Mesenchymal stem cell (in vitro differentiated cells and primary cell): ENCODE results near the gene IGF2BP2.

Experiments
- DNase-seq: peaks from one replicate; pipeline ENCODE4 v3.0.0-alpha.2; 2013
- H2AFZ ChIP-seq: one replicate; pipeline ENCODE4 v1.6.1; 2013; ENCODE audit warnings: low read depth, mild to moderate bottlenecking, control low read depth, inconsistent platforms, low read length, moderate library complexity
- H2AK5ac ChIP-seq: 2 replicates; pipeline ENCODE4 v1.6.1; 2013; ENCODE audit warnings: low read length, moderate library complexity, mild to moderate bottlenecking, inconsistent platforms; ENCODE audit not compliant: severe bottlenecking
- H2BK120ac ChIP-seq: one replicate; pipeline ENCODE4 v1.6.1; 2013; ENCODE audit warnings: low read depth, mild to moderate bottlenecking, inconsistent platforms, low read length, moderate library complexity
- H2BK12ac ChIP-seq, 2 experiments: one replicate each; pipeline ENCODE4 v1.6.1; 2013; ENCODE audit warnings: inconsistent platforms in 2 of 2, low read length in 2 of 2, mild to moderate bottlenecking in 2 of 2, moderate library complexity in 2 of 2, control low read depth in 1 of 2
- H2BK15ac ChIP-seq: one replicate; pipeline ENCODE4 v1.6.1; 2013; ENCODE audit warnings: mild to moderate bottlenecking, low read depth, inconsistent platforms; ENCODE audit not compliant: poor library complexity, severe bottlenecking
- H2BK5ac ChIP-seq: 2 replicates; pipeline ENCODE4 v1.6.1; 2013; ENCODE audit warnings: low read depth, mild to moderate bottlenecking, low read length, control low read depth, inconsistent platforms; ENCODE audit not compliant: poor library complexity, severe bottlenecking
- H3K14ac ChIP-seq, 2 experiments: one replicate each; pipeline ENCODE4 v1.6.1; 2013; ENCODE audit warnings: inconsistent platforms in 2 of 2, low read length in 2 of 2, control low read depth in 1 of 2, mild to moderate bottlenecking in 1 of 2, moderate library complexity in 1 of 2
- H3K18ac ChIP-seq, 2 experiments: one replicate each; pipeline ENCODE4 v1.6.1; 2013; ENCODE audit warnings: inconsistent platforms in 2 of 2, low read length in 2 of 2, control low read depth in 1 of 2, low read depth in 1 of 2, mild to moderate bottlenecking in 1 of 2
- H3K23ac ChIP-seq, 2 experiments: one replicate each; pipeline ENCODE4 v1.6.1; 2013; ENCODE audit warnings: inconsistent platforms in 2 of 2, low read length in 2 of 2, mild to moderate bottlenecking in 2 of 2, moderate library complexity in 2 of 2, control low read depth in 1 of 2
- H3K27ac ChIP-seq: 2 replicates; pipeline ENCODE4 v1.5.1; 2013; ENCODE audit warnings: mild to moderate bottlenecking, moderate library complexity, low read length, control low read depth, inconsistent platforms; ENCODE audit not compliant: poor library complexity, severe bottlenecking
- H3K27me3 ChIP-seq, 2 experiments: 2 replicates each; pipeline versions ENCODE4 v1.6.1 to v1.7.0; 2013; ENCODE audit warnings: low read length in 2 of 2, mild to moderate bottlenecking in 2 of 2, moderate library complexity in 2 of 2, control low read depth in 1 of 2, inconsistent platforms in 1 of 2; ENCODE audit not compliant: control insufficient read depth in 1 of 2, insufficient read depth in 1 of 2
- H3K36me3 ChIP-seq, 2 experiments: 2 replicates each; pipeline versions ENCODE4 v1.6.1 to v1.7.0; 2013; ENCODE audit warnings: low read length in 2 of 2, control low read depth in 1 of 2, inconsistent platforms in 1 of 2, low read depth in 1 of 2, mild to moderate bottlenecking in 1 of 2; ENCODE audit not compliant: insufficient read depth in 2 of 2, control insufficient read depth in 1 of 2
- H3K4ac ChIP-seq, 2 experiments: one replicate each; pipeline ENCODE4 v1.6.1; 2013; ENCODE audit warnings: inconsistent platforms in 2 of 2, low read length in 2 of 2, mild to moderate bottlenecking in 2 of 2, moderate library complexity in 2 of 2, control low read depth in 1 of 2, low read depth in 1 of 2
- H3K4me1 ChIP-seq: 2 replicates; pipeline ENCODE4 v1.6.1; 2013; ENCODE audit warnings: low read depth, low read length, control low read depth; ENCODE audit not compliant: control insufficient read depth, insufficient read depth
- H3K4me2 ChIP-seq: 2 replicates; pipeline ENCODE4 v1.6.1; 2013; ENCODE audit warnings: low read length, mild to moderate bottlenecking, inconsistent platforms; ENCODE audit not compliant: poor library complexity, severe bottlenecking
- H3K4me3 ChIP-seq, 2 experiments: 2 replicates each; pipeline versions ENCODE4 v1.5.1 to v1.7.0; 2013; ENCODE audit warnings: low read length in 2 of 2, mild to moderate bottlenecking in 2 of 2, control low read depth in 1 of 2, low read depth in 1 of 2; ENCODE audit not compliant: insufficient read depth in 1 of 2
- H3K79me1 ChIP-seq: replicated peaks from 2 replicates; pipeline ENCODE4 v1.6.1; 2013; ENCODE audit warnings: mild to moderate bottlenecking, control low read depth, low read length, inconsistent platforms; ENCODE audit not compliant: poor library complexity, severe bottlenecking
- H3K9ac ChIP-seq: 2 replicates; pipeline ENCODE4 v1.7.0; 2013; ENCODE audit warnings: mild to moderate bottlenecking, low read length, moderate library complexity
- H3K9me3 ChIP-seq: 2 replicates; pipeline ENCODE4 v1.7.0; 2013; ENCODE audit warnings: mild to moderate bottlenecking, low read length; ENCODE audit not compliant: control insufficient read depth
- H4K8ac ChIP-seq: one replicate; pipeline ENCODE4 v1.6.1; 2013; ENCODE audit warnings: inconsistent platforms, mild to moderate bottlenecking, low read length, moderate library complexity
- H4K91ac ChIP-seq: one replicate; pipeline ENCODE4 v1.6.1; 2013; ENCODE audit warnings: mild to moderate bottlenecking, low read length, inconsistent platforms
- WGBS: methylation state at CpG from one replicate; pipeline ENCODE4 v1.1.7; 2013; ENCODE audit warnings: mixed read lengths; 5-methylcytosine and 5-hydroxymethylcytosine counted together

Gene IGF2BP2

DNA sequence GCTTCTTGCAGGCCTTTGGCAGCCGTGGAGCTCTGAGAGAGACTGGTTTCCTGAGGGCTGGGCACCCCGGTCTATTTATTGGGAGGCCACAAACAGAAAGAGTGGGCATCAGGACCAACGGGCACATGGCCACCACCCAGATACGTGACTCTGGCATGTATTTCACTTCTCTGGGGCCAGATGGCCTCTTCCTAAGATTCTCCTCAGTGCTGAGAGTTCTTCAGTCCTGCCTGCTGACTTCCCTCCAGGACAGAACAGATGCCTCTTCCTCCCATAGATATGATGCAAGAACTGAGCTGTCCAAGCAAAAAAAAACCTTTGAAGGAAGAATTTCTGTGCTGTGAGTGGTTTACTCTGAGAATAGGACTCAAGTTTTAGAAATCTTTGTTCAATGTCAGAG is 107.7 kb downstream of the IGF2BP2 start:
- Histone ChIP-seq H2AFZ (no peak overlapping the region), H3K79me1 (peaks cover 6% of the 10 kb centered on the region), H3K14ac (no peak overlapping the region), H2BK15ac (peak overlapping the region; percentile 82), H2AK5ac (peak overlapping the region; percentile 5), H3K27ac (peak overlapping the region; percentile 64), H3K4me1 (peaks cover 20% of the 10 kb centered on the region), H2BK12ac (peak overlapping the region in 1 of 2 experiments; percentile 7), H2BK5ac (no peak overlapping the region), H3K4me2 (no peak overlapping the region), H3K4me3 (no peak overlapping the region), H3K9me3 (no peaks in the 10 kb centered on the region), H3K27me3 (no peaks in the 10 kb centered on the region), H3K36me3 (peaks cover 0 to 4% of the 10 kb centered on the region in 2 experiments), H4K8ac (peak overlapping the region; percentile 62), H3K23ac (no peak overlapping the region), H3K18ac (peak overlapping the region; percentile 13 to 79), H3K9ac (peak overlapping the region; percentile 71), H3K4ac (peak overlapping the region in 1 of 2 experiments; percentile 49), H2BK120ac (no peak overlapping the region), H4K91ac (peak overlapping the region; percentile 15)
- WGBS: 65% methylated on average over 4 of the region's 4 CpGs
- peak; percentile 93 for DNase-seq

GRCh38 chr3:185716436-185717108 is 108.3 kb downstream of the IGF2BP2 start:
- Histone ChIP-seq H2AK5ac (no peak overlapping the region), H3K4me1 (peaks cover 21% of the 10 kb centered on the region), H2BK12ac (peak overlapping the region; percentile 7 to 23), H4K91ac (peak overlapping the region; percentile 15), H3K9me3 (no peaks in the 10 kb centered on the region), H4K8ac (peak overlapping the region; percentile 62), H3K4ac (peak overlapping the region in 1 of 2 experiments; percentile 49), H3K23ac (no peak overlapping the region), H3K4me2 (no peak overlapping the region), H2BK5ac (no peak overlapping the region), H3K36me3 (peaks cover 0 to 4% of the 10 kb centered on the region in 2 experiments), H3K9ac (peak overlapping the region; percentile 71), H3K79me1 (peaks cover 6% of the 10 kb centered on the region), H2AFZ (no peak overlapping the region), H3K27me3 (no peaks in the 10 kb centered on the region), H2BK120ac (no peak overlapping the region), H3K14ac (peak overlapping the region in 1 of 2 experiments; percentile 5), H2BK15ac (peak overlapping the region; percentile 82), H3K4me3 (no peak overlapping the region), H3K18ac (peak overlapping the region; percentile 13 to 79), H3K27ac (peak overlapping the region; percentile 64)
- WGBS: 65% methylated on average over 8 of the region's 8 CpGs
- no peak for DNase-seq

GRCh38 chr3:185715091-185715490 is 109.8 kb downstream of the IGF2BP2 start:
- Histone ChIP-seq H2BK5ac (no peak overlapping the region), H4K8ac (peak overlapping the region; percentile 79), H4K91ac (peak overlapping the region; percentile 94), H3K4me3 (no peak overlapping the region), H2BK15ac (peak overlapping the region; percentile 33), H2BK120ac (peak overlapping the region; percentile 54), H3K14ac (peak overlapping the region in 1 of 2 experiments; percentile 14), H2BK12ac (peak overlapping the region in 1 of 2 experiments; percentile 4), H2AK5ac (peak overlapping the region; percentile 47), H3K27me3 (no peaks in the 10 kb centered on the region), H3K9me3 (no peaks in the 10 kb centered on the region), H3K79me1 (peaks cover 6% of the 10 kb centered on the region), H3K36me3 (no peaks in the 10 kb centered on the region), H3K4ac (peak overlapping the region in 1 of 2 experiments; percentile 89), H3K18ac (peak overlapping the region in 1 of 2 experiments; percentile 73), H3K23ac (peak overlapping the region in 1 of 2 experiments; percentile 16), H3K27ac (peak overlapping the region; percentile 66), H3K9ac (no peak overlapping the region), H3K4me1 (peaks cover 27% of the 10 kb centered on the region), H3K4me2 (peak overlapping the region; percentile 7), H2AFZ (no peak overlapping the region)
- no peak for DNase-seq
- 43% methylated on average over 8 of the region's 8 CpGs for WGBS

GRCh38 chr3:185714085-185714484 is 110.8 kb downstream of the IGF2BP2 start:
- Histone ChIP-seq H3K4me3 (no peak overlapping the region), H3K18ac (no peak overlapping the region), H3K14ac (no peak overlapping the region), H3K4ac (no peak overlapping the region), H4K91ac (no peak overlapping the region), H3K27ac (no peak overlapping the region), H3K9me3 (no peaks in the 10 kb centered on the region), H3K79me1 (peaks cover 7% of the 10 kb centered on the region), H2BK5ac (no peak overlapping the region), H3K4me1 (peaks cover 28% of the 10 kb centered on the region), H4K8ac (no peak overlapping the region), H3K36me3 (no peaks in the 10 kb centered on the region), H2AK5ac (no peak overlapping the region), H2AFZ (no peak overlapping the region), H3K23ac (no peak overlapping the region), H3K9ac (no peak overlapping the region), H3K4me2 (no peak overlapping the region), H2BK12ac (no peak overlapping the region), H3K27me3 (no peaks in the 10 kb centered on the region), H2BK15ac (no peak overlapping the region), H2BK120ac (no peak overlapping the region)
- 100% methylated on average over 1 of the region's 2 CpGs for WGBS
- no peak for DNase-seq
